ENCODE measurements around the gene CEP68. TPM values are rescaled to one million over a fixed set of nuclear protein-coding genes. Genes with fewer than 3 reads are reported as not detected.
"Not testable (repeated sequence)": the region's sequence is repeated elsewhere in the genome, so short reads cannot be mapped to it uniquely, and the experiment has no call there.

CEP68 gene
- total RNA-seq, 1 donor from 2014 or later: 20.8 TPM

GRCh38 chr2:65079017-65079416 lies 22.8 kb downstream of the CEP68 start:
- DNase-seq (ENCODE audit: extremely low read depth, low read depth, low spot score): no peak

DNA sequence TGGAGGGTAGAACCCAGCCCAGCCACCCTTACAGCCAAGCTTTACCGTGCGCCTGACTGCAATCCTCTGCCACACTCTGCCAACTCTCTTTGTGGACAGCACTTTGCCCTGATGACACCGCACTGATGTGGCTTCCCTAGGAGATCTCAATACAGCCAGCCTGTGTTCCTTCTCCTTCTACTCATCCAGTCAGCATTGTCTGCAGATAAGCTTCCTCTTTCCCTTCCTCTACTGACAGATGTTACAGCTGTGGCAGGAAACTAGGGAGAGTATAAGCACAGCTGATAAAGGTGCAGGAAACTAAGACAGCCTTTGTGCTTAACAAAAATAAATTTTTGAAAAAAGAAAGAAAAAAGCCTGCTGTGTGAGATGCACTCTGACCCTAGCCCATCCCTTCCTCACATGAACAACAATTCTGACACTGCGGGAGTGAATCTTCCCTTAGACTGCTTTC lies 25.0 kb downstream of the CEP68 start:
- no peak for DNase-seq (ENCODE audit: extremely low read depth, low read depth, low spot score)

DNA sequence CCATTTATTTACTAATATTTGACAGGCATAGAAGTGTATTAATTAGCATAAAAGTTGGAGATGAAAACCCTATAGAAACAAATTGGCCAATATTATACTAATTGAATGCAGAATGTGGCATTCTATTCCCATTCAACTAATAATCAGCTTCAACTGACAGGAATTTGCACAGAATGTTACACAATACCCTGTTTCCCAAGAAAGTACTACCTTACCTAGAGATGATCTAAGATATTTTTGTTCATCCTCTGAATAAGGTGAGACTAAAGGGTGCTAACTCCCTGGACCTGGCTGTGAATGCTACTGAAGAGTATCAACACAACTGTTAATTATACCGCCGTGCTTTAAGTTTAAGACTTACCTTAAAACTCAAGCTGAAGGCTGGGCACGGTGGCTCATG lies 28.9 kb downstream of the CEP68 start:
- no peak for DNase-seq (ENCODE audit: extremely low read depth, low read depth, low spot score)

DNA sequence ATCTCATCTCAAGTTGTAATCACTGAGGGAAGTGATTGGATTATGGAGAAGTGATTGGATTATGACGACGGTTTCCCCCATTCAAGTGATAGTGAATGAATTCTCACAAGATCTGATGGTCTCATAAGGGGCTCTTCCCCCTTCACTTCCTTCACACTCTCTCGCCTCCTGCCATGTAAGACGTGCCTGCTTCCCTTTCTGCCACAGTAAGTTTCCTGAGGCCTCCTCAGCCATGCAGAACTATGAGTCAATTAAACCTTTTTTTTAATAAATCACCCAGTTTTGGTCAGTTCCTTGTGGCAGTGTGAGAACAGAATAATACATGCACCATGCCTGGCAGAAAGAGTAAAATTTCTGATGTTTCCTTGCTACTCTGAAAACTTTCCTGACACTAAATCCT lies 36.6 kb downstream of the CEP68 start:
- no peak for DNase-seq (ENCODE audit: extremely low read depth, low read depth, low spot score)

- no peak for DNase-seq (ENCODE audit: extremely low read depth, low read depth, low spot score)
These were observed 37.0 kb downstream of the CEP68 start for GRCh38 chr2:65093211-65093610.

- no peak for DNase-seq (ENCODE audit: extremely low read depth, low read depth, low spot score)
These were observed 40.7 kb downstream of the CEP68 start for GRCh38 chr2:65096948-65097347.

- no peak for DNase-seq (ENCODE audit: extremely low read depth, low read depth, low spot score)
These were observed 41.6 kb downstream of the CEP68 start for GRCh38 chr2:65097844-65098243.

DNA sequence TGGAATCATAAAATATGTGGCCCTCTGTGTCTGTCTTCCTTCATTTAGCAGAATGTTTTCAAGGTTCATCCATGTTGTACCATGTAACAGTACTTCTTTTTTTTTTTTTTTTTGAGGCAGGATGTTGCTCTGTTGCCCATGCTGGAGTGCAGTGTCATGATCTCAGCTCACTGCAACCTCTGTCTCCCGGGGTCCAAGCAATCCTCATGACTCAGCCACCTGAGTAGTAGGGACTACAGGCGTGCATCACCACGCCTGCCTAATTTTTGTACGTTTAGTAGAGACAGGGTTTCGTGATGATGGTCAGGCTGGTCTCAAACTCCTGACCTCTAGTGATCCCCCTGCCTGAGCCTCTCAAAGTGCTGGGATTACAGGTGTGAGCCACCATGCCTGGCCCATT lies 42.5 kb downstream of the CEP68 start:
- no peak for DNase-seq (ENCODE audit: extremely low read depth, low read depth, low spot score)

- no peak for DNase-seq (ENCODE audit: extremely low read depth, low read depth, low spot score)
These were observed 44.9 kb downstream of the CEP68 start for GRCh38 chr2:65101071-65101470.

DNA sequence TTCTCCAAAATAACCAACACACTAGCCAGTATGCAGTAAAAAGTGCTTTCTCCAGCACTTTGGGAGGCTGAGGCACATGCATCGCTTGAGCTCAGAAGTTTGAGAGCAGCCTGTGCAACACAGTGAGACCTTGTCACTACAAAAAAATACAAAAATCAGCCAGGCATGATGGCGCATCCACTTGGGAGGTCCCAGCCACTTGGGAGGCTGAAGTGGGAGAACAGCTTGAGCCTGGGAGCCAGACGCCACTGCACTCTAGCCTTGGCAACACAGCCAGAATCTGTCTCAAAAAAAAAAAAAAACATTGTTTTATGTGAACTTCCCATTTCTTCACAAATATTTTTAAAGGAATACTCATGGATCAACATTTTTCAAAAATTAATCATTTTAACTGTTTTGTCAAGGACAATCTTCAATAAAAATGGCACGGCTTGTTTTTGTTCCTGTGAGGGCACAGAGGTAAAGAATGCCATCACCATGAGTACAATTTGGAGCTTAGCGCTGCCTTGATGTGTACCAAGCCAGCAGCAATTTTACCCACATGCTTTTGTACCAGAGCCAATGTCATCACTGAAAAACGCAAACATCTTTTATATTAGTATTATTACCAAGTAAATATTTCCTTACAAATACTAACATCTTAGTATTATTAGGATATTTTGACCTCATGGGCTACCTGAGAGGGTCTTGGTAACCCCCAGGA lies 46.9 kb downstream of the CEP68 start:
- DNase-seq (ENCODE audit: extremely low read depth, low read depth, low spot score): no peak

DNA sequence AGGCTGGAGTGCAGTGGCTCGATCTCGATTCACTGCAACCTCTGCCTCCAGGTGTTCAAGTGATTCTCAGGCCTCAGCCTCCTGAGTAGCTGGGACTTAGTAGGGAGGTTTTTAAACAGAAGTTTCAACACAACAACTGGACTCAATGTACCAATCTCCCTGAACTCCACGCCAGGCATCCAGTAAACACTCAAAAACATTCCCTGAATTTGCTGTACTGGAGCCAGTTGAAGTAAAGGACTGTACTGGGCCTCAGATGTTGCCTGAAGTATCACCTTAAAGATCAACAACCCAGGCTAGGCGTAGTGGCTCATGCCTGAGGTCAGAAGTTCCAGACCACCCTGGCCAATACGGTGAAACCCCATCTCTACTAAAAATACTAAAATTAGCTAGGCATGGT lies 51.3 kb downstream of the CEP68 start:
- DNase-seq (ENCODE audit: extremely low read depth, low read depth, low spot score): no peak

DNA sequence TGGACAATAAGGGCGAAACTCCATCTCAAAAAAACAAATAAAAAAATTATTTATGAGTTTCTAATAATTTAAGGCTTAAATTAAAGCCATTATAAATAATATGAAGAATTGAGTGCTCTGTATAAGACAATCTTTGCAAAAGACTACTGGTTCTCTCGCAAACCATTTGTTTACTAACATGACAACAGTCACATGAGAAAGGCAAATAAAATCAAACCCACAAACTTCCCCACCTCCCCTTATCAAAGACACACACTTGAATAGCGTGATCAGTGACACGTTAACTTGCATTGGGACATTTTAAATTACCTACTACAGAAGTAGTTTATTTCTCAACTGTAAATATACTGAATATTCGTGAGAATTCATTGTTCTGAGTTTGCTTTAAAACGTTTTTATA lies 52.6 kb downstream of the CEP68 start:
- DNase-seq (ENCODE audit: extremely low read depth, low read depth, low spot score): no peak

- DNase-seq (ENCODE audit: extremely low read depth, low read depth, low spot score): no peak
These were observed 56.4 kb downstream of the CEP68 start for GRCh38 chr2:65112633-65113032.

GRCh38 chr2:65113229-65113628 lies 57.0 kb downstream of the CEP68 start:
- DNase-seq (ENCODE audit: extremely low read depth, low read depth, low spot score): no peak

- DNase-seq (ENCODE audit: extremely low read depth, low read depth, low spot score): no peak
These were observed 57.6 kb downstream of the CEP68 start for GRCh38 chr2:65113816-65114215.

DNA sequence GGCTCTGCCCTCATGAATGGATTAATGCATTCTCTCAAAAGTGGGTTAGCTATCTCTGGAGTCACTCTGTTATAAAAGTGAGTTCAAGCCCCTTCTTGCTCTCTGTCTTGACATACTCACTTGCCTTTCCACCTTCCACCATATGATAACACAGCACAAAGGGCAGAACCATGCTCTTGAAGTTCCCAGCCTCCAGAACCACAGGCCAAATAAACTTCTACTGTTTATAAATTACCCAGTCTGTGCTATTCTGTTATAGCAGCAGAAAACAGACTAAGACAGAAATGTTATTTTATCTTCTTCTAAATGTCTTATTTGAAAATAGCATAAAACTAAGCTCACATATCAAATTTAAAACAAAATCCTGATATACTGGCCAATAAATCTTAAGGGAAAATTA lies 58.7 kb downstream of the CEP68 start:
- DNase-seq (ENCODE audit: extremely low read depth, low read depth, low spot score): no peak

GRCh38 chr2:65116645-65117044 lies 60.4 kb downstream of the CEP68 start:
- DNase-seq (ENCODE audit: extremely low read depth, low read depth, low spot score): no peak

GRCh38 chr2:65120990-65121693 lies 64.9 kb downstream of the CEP68 start:
- no peak for DNase-seq (ENCODE audit: extremely low read depth, low read depth, low spot score)

DNA sequence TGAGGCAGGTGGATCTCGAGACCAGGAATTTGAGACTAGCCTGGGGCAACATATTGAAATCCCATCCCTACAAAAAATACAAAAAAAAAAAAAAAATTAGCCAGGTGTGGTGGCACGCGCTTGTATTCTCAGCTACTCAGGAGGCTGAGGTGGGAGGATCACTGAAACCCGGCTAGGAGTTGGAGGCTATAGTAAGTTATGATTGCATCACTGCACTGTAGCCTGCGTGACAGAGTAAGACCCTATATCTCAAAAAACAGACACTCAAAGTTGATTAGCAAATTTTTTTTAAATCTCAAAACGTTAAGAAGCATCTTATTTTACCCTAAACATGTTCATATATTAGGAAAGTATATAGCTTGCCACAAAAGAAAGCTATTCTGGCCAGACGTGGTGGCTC lies 66.1 kb downstream of the CEP68 start:
- DNase-seq (ENCODE audit: extremely low read depth, low read depth, low spot score): no peak

DNA sequence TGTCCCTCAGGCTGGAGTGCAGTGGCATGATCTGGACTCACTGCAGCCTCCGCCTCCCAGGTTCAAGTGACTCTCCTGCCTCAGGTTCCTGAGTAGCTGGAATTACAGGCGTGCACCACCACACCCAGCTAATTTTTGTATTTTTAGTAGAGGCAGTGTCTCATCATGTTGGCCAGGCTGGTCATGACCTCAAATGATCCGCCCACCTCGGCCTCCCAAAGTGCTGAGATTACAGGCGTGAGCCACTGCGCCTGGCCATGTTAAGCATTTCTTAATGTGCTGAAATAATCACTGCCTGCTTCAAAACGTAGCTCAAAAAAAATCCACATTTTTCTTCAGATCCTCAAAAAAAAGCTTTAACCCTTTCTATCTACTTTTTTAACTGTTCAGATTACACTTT lies 69.2 kb downstream of the CEP68 start:
- DNase-seq (ENCODE audit: extremely low read depth, low read depth, low spot score): not testable (repeated sequence)

DNA sequence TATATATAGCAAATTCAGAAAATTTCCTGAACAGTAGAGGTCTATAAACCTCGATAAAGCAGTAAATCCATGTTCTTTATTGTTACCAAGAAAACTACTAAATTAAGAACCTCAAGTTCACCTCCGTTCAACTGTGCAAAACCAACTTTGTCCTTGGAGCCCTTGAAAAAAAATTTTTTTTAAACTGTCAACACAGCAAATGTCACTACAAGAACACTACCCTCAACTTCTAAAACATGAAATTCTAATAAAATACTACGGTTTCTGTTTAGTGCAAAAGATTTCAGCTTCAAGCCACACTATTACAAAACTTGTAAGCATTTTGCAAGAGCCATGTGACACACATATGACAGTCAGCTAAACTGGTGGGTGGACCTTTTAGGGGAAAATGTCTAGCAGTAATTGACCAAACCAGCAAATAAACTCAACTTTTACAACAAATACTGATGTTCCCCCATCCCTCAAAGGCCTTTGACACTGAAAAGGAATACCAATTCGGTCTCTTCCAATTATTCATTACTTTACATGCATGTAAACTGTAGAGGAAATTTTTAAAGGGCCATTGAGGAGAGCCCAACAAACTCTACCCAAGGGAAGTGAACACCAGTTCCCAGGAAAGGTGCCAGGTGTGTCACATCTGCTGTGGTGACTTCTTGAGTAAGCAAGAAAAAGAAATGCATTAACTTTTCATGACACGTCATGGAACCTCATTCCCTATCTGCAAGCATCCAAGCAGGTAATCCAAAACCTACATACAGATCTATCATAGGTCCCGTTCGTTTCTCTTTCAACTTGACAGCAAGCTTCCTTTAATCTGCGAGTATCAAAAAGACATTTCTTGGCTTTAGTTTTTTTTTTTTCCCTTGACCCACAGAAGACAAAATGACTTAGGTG lies 72.3 kb downstream of the CEP68 start:
- no peak for DNase-seq (ENCODE audit: extremely low read depth, low read depth, low spot score)
